ENCODE data around the gene CHAD. TPM values are rescaled to one million over a fixed set of nuclear protein-coding genes. Genes with fewer than 3 reads are reported as not detected.

CHAD gene
- total and polyA plus RNA-seq, 2 of the 13 experiments (the other 11 are each of a cell fraction or from before 2014, with no cell fraction given), result 1.4 TPM; not detected in 1

GRCh38 chr17:50426814-50427787, 41.6 kb downstream of the CHAD start (continued):
- TF ChIP-seq RXRB (CRISPR knock-in tag; IDR thresholded peaks at IDR 0.05; ENCODE audit: borderline replicate concordance) (peak; percentile 47; the same call in 1 of the 2 replicates), ELF1 (CRISPR knock-in tag; IDR thresholded peaks at IDR 0.05) (peak; percentile 40; the same call in 1 of the 2 replicates), KIAA2018 (CRISPR knock-in tag; IDR thresholded peaks at IDR 0.05; ENCODE audit: borderline replicate concordance) (no peak), CCDC6 (CRISPR knock-in tag; IDR thresholded peaks at IDR 0.05) (no peak), ZBTB43 (CRISPR knock-in tag; conservative IDR thresholded peaks at IDR 0.05) (peak; percentile 53; the same call in 1 of the 2 replicates), ZNF34 (CRISPR knock-in tag; IDR thresholded peaks at IDR 0.05; ENCODE audit: borderline replicate concordance) (no peak), ZGPAT (CRISPR knock-in tag; IDR thresholded peaks at IDR 0.05) (0 out of 2 replicates have a peak, but pooled peaks have one; percentile 44), PHF21A (CRISPR knock-in tag; IDR thresholded peaks at IDR 0.05) (0 out of 2 replicates have a peak, but pooled peaks have one; percentile 14), ZBTB26 (CRISPR knock-in tag; IDR thresholded peaks at IDR 0.05; ENCODE audit: borderline replicate concordance) (0 out of 2 replicates have a peak, but pooled peaks have one; percentile 6), GFI1 (CRISPR knock-in tag; IDR thresholded peaks at IDR 0.05; ENCODE audit: borderline replicate concordance) (0 out of 2 replicates have a peak, but pooled peaks have one; percentile 41), DR1 (CRISPR knock-in tag; IDR thresholded peaks at IDR 0.05) (no peak), SNAI1 (CRISPR knock-in tag; IDR thresholded peaks at IDR 0.05; ENCODE audit: borderline replicate concordance) (no peak), RAD21 (CRISPR knock-in tag; IDR thresholded peaks at IDR 0.05) (peak; percentile 27; the same call in 1 of the 2 replicates), MXD3 (CRISPR knock-in tag; IDR thresholded peaks at IDR 0.05) (no peak; the same call in 1 of the 2 replicates)
